IPS-11a (cell line): ENCODE measurements around the gene MAP2K3.
"Not testable (repeated sequence)": the region's sequence is repeated elsewhere in the genome, so short reads cannot be mapped to it uniquely, and the experiment has no call there.

Experiments
- H3K4me3 ChIP-seq: one replicate; pipeline ENCODE4 v1.5.1; 2013; ENCODE audit warnings: low read depth, low read length, control low read depth

The MAP2K3 gene

DNA sequence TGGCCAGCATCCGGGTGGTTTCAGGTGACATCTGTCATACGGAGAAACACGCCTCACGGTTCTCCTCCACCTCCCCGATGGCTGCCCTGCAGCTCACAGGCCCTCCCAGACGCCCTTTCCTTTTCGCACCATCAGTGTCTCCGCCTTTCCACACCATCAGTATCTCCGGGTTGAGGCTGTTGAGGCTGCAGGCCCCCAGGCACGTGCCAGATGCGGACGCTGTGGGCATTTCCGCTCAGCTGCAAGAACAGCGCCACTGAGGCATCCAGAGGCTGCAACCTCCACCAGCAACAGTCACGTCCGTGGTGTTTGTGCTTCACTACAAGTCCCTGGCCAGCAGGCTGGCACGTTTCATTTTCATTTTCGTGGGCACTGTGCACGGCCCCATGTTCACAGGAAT lies 66.0 kb downstream of the MAP2K3 start:
- H3K4me3 ChIP-seq = not testable (repeated sequence)

DNA sequence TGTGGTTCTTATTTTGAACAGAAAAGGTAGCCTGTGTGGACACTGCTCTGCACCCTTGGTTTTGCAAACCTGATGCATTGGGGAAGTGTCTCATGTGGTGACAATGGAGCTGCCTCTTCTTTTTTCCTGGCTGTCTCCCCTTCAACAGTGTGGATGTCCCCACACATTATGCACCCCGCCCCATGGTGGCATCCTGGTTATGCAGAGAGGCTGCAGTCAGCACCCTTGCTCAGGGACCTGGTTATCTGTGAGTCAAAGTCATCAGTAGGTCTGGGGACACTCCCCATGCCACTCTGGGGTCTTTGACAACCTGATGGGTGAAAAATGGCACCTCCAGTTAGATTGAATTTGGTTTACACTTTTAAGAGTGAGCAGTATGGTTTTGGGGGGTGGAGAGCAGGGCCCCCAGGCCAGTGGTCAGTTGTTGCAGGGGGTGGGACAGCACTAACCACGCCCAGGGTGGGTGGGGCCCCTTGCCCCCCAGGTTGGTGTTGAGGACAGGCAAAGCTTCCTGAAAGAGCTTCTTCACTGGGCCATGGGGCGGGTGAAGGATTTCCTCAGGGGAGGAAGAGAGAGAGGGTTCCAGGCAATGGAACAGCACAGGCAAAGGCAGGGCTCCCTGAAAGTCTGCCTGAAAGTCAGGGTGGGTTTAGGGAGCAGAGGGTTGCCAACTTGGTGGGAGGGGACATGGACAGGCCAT lies 67.0 kb downstream of the MAP2K3 start:
- no peak overlapping the region for H3K4me3 ChIP-seq

DNA sequence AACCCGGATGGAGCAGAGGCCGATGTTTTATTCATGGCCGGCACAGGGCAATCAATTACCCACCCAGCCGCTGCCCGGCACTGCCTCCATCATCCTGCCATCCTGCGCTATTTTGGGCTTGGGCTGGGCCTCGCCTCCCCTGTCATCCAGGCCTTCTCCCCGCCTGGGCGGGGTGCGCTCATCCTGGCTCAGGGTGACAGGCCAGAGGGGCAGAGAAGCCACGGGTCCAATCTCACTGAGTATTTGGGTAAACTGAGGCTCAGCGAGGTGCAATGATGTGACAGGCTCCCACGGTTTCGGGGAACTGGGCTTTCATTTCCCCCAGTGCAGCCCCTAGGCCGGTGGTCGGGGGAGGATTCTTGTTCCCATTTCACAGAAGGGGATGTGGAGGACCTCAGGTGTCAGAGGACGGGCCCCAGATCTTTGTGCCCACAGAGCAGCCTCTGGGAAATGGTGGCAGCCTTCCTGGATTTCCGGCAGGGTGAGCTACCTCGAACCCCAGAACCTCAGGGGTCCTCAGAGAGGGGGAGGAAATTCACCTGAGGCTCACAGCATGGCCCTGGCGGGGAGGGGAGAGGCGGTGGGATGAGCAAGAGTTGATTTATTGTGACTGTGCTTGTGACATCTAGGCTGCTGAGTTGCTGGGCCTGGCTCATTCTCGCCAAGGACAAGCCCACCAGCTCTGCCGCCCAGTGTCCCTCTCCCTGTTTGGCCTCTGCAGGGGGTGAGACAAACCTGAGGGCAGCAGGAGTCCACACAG lies 67.9 kb downstream of the MAP2K3 start:
- H3K4me3 ChIP-seq = no peak overlapping the region

DNA sequence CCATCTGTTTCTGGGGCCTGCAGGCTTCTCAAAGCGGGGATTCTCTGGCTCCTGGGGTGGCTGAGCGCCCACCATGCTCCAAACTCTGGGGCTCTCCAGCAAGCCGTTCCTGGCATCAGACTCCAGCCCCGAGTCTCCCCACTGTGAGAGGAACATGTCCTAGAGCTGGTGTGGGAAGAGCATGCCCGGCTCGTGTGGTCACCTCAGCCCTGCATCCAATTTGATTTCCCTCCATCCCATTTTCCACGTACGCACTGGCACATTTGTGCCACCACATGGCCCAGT lies 68.4 kb downstream of the MAP2K3 start:
- no peak overlapping the region for H3K4me3 ChIP-seq

DNA sequence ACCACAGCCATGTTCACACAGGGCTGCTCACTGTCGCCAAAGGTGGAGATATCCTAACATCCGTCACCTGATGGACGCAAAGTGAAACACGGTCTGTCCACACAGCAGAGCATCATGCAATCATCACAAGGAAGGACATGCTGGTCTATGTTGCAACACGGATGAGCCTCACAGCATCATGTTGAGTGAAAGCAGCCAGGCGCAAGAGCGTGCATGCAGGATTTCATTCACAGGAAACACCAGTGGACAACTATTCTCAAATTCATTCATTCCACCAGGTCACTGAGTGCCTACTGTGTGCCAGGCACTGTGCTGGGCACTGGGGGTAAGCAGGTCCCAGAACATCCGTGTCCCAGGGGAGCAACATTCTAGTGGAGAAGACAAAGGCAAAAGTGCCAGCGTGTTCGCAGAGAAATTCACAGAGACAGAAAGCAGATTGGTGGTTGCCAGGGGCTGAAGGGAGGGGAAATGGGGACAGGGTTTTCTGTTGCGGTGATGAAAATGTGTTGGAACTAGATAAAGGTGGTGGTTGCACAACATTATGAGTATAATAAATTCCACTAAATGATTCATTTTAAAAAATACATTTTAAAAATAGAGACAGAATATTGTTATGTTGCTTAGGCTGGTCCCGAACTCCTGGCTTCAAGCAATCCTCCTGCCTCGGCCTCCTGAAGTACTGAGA lies 69.0 kb downstream of the MAP2K3 start:
- no peak overlapping the region for H3K4me3 ChIP-seq

DNA sequence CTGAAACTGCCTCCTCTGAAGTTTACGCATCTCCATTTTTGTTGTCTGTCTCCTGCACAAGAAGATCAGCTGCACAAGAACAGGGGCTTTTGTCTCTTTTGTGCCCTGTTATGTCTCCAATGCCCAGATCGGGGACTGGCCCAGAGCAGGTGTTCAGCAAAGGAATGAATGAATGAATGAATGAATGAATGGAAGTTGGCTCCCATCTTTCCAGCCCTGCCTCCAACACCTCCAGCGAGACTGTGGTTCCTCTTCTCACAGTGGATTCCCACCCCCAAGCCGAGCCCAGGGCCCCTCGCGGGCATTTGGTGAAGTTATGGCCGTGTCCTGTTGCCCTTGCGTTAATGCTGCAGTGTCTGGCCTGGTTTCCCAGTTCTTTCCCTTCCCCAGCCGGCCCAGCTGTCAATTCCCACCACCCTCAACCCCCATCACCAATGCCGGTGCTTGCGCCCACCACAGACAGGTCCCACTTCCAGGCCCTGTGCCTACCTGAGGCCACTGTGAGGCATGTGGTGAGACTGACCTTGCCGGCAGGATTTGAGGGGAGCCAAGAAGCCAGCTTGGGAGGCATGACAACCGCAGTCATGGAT lies 70.4 kb downstream of the MAP2K3 start:
- H3K4me3 ChIP-seq = no peak overlapping the region

DNA sequence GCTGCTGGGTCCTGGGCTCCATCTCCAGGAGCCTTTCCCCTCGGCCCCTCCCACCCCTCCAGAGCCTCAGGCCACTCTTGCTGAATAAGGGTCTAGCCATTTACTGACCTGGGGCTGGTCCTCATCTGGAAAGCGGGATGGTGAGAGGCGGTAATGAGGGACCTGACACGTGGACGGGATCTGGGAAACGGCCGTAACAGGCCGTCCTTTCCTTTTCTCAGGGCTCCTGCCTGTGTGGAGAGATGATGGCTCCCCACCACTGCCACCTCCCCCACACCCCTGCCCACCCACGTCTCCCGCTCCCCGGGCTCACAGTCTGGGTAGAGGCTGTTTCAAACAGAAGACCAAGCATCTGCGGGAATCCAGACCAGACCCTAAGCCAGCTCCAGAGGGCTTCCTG lies 71.1 kb downstream of the MAP2K3 start:
- no peak overlapping the region for H3K4me3 ChIP-seq

DNA sequence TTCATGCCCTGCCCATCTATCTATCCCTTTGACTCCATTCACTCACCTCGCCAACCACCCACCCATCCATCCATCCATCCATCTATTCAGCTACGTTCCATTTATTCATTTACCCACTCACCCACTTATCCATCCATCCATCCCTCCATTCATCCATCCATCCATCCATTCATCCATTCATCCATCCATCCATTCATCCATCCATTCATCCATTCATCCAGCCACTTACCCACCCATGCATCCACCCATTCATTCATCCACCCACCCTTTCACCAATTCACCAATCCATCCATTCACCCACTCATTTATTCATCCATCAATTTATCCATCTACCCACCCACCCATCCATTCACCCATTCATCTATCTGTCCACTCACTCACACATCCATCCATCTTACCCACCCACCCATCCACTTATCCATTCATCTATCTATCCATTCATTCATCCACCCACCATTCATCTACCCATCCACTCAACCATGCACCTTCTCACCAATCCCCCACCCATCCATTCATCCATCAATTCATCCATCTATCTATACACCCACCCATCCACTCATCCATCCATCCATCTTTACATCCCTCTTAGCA lies 72.1 kb downstream of the MAP2K3 start:
- H3K4me3 ChIP-seq = no peak overlapping the region

DNA sequence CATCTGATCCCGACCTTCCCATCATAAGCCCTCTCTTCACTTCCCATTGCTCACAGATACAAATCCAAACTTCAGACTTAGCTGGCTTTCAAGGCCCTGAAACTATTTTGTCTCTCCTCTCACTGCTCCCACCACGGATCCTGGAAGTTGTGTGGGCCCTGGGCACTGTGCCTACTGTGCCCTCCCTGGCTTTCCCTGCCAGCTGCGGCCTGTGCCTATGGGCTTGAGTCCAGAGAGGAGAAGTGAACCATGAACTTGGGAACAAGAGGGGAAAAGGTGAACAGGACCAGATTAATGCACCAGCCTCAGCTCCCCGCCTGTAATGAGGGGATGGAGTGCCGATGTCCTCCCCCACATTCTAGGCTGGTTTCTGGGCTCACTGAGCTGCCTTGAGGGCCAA lies 72.8 kb downstream of the MAP2K3 start:
- H3K4me3 ChIP-seq = no peak overlapping the region

DNA sequence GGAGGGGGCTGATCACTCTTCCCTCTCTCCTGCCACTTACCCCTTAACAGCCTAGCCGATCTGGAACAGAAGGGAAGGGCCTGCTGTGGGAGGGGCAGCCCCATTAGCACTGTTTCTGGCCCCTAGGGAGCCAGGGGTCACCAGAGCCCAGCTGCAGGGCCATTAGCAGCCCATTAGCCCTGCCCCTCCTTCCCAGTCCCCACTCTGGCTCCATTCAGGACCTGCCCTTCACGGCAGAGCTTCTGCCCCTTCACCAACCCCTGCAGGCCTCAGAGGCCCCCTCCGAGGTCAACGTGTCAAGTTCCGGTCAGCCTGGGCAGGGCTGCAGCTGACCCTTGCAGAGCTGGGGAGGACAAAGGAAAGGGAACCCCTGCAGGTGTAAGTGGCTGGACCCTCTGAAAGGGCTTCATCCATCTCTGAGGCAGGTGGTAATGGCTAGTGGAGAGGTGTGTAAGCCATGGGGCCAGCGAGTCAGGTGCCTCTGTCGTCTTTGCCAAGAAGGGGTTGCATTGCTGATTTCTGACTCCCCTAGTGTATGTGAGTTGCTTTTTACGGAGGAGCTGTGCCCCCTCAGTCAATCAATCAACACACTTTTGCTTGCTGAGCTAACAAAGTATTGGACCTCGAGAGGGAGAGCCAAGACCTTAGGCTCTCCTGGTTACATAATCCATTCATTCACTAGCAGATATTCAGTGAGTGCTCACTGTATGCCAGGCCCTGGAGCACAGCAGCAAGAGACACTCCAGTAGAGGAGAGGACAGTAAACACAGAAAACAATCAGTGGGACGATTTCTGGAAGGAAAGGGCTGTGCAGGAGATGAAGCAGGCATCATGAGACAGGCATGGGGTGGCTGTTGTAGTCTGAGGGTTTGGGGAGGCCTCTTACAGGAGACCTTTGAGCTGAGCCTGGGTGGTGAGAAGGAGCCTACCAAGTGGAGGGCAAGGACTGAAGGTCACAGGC lies 73.5 kb downstream of the MAP2K3 start:
- no peak overlapping the region for H3K4me3 ChIP-seq

DNA sequence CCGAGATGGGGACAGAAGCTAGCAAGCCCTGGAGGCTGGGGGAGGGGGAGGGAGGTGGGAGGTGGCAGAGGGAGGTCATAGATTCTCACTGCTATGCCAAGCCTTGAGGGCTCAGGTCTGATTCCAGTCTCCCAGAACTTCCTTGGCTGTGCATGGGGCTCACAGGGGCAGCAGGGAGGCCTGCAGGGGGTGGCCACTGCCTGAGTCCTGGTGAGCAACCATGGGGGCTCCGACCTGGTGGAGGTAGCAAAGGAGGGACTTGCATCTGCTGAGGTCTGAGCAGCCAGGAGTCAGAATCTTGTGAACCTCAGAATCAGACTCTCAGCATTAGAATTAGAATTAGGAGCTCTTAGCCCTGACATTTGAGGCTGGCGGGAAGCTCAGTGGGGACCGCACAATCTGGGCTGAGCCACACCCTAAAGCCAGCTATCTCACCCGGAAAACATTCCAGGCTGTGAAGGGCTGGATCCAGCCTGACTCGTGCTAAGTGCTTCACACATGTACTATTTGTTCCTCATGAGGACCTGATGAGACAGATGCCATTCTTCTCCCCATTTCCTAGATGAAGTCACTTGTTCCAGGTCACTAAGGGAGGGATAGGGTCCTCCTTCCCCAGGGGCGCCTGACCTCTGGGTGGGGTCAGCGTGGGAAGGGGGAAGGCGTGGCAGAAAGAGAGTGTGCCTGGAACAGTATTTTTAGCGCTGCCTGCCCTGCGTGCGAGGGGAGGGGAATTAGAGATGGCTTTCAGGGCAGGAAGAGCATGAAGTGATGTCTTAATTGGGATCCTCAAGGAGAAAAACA lies 74.4 kb downstream of the MAP2K3 start:
- H3K4me3 ChIP-seq = no peak overlapping the region

DNA sequence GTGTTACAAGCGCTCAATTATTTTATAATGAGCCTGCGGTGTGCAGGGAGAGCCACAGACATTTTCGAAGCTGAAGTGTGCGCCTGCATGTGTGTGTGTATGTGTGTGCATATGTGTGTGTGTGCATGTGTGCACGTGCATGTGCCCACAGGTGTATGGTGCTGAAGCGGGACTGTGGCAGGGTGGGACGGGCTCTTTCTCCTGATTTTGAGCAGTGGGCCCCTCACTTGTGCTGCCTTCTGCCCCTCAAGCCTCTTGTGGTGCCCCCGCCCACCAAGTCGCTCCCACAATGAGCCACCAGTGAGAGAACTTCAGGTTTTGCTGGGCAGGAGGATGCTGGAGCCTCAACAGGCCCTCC lies 75.0 kb downstream of the MAP2K3 start:
- no peak overlapping the region for H3K4me3 ChIP-seq

DNA sequence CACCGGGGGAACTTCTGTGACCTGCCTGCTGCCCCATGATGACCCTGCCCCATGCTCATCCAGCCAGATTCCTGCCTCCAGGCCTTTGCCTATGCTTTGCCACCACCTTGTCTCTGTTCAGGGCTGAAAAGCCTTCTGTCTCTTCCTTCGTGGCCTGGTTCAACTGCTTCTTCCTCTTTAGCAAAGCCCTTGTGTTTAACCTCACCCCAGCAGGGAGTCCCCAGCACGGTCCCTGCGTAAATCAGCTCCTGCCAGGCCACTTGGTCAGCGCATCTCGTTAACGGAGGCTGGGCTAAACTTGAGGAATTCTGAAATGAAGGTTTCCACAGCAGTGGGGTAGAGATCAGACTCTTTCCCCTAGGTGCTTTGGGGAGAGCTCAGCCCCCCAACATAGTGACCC lies 75.5 kb downstream of the MAP2K3 start:
- no peak overlapping the region for H3K4me3 ChIP-seq

DNA sequence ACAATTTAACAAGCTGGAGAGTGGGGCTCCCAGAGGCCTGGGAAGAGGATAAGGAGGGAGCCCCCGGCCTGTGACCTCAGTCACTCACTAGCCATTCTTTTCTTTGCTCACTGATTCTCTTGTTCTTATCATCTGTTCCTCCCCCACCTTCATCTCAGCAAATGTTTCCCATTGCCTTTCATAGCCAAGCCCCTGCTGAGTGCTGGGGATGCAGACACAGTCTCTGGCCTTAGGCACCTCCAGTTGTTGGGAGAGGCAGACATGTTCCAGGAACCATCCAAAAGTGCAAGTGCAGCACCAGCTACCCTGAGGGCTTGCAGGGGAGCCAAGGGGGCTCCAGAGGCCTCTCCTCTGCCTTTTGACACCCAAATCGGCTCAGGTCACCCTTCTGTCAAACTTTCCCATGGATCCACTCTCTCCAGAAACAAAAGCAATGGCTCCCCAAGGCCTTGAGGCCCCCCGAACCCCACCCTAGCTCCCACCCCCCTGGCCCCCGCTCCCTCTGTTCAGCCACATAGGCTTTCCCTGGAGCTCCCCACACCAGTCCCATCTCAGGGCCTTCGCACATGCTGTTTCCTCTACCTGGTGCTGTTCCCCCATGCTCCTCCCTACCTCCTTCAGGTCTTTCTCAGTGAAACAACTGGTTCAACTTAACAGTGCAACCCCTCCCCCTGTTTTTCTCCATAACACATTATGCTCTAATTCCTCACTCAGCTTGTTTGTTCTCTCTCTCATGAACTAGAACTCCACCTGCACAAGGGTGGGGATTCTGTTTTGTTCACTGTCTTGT lies 76.7 kb downstream of the MAP2K3 start:
- no peak overlapping the region for H3K4me3 ChIP-seq

DNA sequence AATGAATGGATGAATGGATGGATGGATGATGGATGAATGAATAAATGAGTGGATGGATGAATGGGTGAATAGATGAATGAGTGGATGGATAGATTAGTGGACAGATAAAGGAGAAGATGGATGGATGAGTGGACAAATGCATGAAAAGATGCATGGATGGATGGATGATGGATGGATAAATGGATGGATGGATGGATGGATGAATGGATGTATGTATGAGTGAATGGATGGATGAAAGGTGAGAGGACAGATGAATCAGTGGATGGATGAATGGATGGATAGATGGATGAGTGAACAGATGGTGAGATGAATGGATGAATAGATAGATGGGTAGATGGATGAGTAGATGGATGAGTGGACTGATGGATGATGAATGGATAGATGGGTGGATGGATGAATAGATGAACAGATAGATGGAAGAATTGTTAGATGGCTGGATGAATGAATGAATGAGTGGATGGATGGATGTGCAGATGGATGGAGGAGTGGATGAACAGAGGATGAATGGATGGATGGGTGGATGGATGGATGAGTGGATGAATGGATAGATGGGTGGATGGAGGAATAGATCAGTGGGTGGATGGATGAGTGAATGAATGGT lies 77.9 kb downstream of the MAP2K3 start:
- H3K4me3 ChIP-seq = no peak overlapping the region

DNA sequence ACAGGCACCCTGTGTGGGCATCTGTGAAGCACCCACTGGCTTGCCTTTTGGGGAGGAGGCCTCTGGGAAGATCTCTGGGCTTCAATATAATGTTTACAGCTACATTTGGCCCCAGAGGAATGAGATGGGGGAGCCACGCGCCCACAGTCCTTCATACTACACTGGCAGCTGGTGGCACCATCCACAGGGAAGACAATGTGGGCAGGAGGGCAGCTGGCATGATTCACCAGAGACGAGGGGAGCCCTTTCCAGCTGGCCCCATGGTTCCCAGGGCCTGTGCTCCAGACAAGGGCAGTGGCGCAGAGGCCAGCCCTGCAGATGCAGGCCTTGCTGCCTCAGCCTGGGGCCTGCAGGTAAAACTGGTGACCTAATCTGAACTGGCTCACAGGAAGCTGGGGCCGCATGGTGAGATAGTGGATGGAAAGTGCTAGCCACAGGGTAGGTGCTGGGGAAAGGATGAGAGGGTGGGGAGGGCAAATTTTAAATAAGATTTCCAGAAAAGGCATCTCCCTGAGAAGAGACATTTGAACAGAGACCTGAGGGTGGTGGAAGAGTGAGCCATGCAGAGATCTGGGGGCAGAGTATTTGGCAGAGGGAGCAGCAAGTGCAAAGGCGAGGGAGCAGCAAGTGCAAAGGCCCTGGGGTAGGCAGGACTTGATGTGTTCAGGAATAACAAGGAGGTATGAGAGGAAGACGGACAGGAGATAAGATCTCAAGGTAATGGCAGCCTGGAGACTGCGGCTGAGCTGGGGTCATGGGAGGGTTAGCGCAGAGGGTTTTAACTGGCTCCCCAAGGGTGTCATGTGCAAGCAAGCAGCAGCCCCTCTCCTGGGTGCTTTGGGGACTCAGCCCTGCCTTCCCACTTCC lies 79.5 kb downstream of the MAP2K3 start:
- no peak overlapping the region for H3K4me3 ChIP-seq
